ENCODE measurements around the gene RAB29.
A peak's percentile ranks its signal among the peaks of the same experiment; 100 is the strongest.

DNA sequence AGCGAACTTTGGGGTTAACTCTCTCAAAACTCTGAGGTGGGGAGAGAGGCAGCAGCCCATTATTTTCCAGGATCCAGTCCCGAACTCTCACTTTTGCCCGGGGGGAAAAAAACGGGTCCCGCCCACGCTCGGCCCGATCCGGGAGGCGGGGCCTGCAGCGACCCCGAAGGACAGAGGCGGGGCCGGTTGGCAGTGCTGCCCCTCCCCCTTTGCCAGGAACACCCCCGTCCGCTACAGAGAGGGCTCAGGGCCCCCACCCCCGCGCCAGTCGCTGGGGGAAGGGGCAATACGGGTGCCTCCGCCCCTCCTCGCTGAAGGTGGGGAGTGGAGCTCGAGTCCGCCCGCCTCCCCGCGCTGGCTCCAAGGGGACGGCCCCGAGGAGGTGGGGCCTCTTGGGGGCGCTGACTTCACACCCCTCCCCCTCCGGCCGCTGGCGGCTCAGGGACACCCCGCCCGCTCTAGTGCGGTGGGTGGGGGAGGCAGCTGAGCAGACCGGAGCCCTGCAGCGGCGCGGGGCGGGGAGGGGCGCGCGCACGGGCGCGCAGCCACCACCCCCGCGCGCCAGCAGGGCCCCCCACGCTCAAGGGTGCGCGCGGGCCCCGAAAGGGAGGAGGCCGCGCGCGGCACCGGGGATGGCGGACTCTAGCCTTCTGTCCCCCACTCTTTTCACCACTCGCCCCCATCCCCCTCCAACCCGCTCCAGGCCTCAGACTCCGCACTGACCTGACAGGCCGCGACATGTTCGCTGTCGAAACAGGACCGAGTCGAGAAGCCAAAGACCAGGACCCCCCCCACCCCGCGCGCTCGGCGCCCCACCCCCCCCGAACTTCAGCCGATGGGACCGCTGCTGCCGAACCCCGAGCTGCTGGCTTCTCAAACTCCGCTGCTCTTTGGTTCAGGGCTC is 25.8 kb downstream of the RAB29 start:
- TF ChIP-seq, protein P1, sequence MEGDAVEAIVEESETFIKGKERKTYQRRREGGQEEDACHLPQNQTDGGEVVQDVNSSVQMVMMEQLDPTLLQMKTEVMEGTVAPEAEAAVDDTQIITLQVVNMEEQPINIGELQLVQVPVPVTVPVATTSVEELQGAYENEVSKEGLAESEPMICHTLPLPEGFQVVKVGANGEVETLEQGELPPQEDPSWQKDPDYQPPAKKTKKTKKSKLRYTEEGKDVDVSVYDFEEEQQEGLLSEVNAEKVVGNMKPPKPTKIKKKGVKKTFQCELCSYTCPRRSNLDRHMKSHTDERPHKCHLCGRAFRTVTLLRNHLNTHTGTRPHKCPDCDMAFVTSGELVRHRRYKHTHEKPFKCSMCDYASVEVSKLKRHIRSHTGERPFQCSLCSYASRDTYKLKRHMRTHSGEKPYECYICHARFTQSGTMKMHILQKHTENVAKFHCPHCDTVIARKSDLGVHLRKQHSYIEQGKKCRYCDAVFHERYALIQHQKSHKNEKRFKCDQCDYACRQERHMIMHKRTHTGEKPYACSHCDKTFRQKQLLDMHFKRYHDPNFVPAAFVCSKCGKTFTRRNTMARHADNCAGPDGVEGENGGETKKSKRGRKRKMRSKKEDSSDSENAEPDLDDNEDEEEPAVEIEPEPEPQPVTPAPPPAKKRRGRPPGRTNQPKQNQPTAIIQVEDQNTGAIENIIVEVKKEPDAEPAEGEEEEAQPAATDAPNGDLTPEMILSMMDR (IDR thresholded peaks at IDR 0.05) = peak in 1 of 7 experiments; percentile 14
- TF ChIP-seq POLR2A (IDR thresholded peaks at IDR 0.05) (peak in 1 of 4 donors; percentile 49), EP300 (IDR thresholded peaks at IDR 0.05) (no peak)

Data from stomach (tissue), 4 donors.